Measurements from ENCODE around the gene ZNF544. TPM values are rescaled to one million over a fixed set of nuclear protein-coding genes. Genes with fewer than 3 reads are reported as not detected.

ZNF544 gene
- 10 to 100 TPM; 35.2 to 55.2 (median 53.3) TPM for total RNA-seq

GRCh38 chr19:58228585-58229254 lies at the start of gene ZNF544:
Gene ZNF544, plus strand, starts transcription at chr19:58228914. Its CDS starts 15,110 bp downstream, at chr19:58244024.
- TF ChIP-seq EP300 (IDR thresholded peaks at IDR 0.05) (peak in 1 of 2 donors; percentile 56), CTCF (IDR thresholded peaks at IDR 0.05) (no peak), POLR2A (IDR thresholded peaks at IDR 0.05) (peak in 1 of 2 donors; percentile 25)
- H3K27me3 ChIP-seq = no peaks in the 10 kb centered on the region
- peaks cover 0 to 13% (median 4%) of the 10 kb centered on the region in 4 donors for H3K4me1 ChIP-seq
- WGBS, 2 donors = 1 to 2% methylated on average over 12 to 47 of the region's 62 CpGs
- H3K4me3 ChIP-seq = peak within 1 kb of the TSS; percentile 62 to 81 (median 67)
- peaks cover 0 to 97% (median 16%) of the 10 kb centered on the region in 4 donors for H3K9me3 ChIP-seq
- H3K27ac ChIP-seq = peak within 1 kb of the TSS; percentile 58 to 79 (median 74)
- peak in 1 of 2 donors; percentile 9 for DNase-seq (ENCODE audit: low spot score in 2 of 2)
- H3K36me3 ChIP-seq = peaks cover 0 to 48% (median 8%) of the 10 kb centered on the region in 3 donors

DNA sequence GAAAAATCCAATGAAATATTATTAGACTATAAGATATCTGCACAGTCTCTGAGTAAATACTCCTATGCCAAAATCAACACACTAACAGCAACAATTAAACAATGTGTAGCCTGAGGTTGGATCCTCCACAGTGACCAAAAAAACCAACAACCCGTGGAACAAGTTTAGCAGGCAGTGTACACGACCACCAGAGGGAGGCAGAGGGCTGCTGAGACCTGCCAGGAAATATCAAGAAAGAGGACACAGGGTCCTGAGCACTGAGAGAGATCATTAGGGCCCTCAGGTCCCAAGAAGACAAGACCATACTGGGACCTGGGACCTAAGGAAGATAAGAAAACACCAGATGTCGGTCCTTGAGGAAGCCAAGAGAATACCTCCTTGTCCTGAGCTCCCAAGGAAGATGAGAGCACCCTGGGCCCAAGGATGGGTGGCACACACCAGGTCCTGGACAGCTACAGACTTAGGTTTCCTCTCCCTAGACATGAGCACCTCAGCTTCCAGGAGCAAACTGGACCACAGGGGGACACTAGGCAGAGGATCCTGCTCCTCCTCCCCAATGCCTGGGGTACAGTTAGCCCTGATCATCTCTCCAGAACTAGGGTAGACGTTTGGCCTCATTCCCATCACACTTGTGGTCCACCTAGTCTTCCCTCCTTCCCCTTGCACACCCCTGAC lies 46.7 kb upstream of the ZNF544 start:
- TF ChIP-seq POLR2A (IDR thresholded peaks at IDR 0.05) = no peak
- peak in 1 of 5 experiments; percentile 27 for TF ChIP-seq CTCF (IDR thresholded peaks at IDR 0.05)
- DNase-seq (ENCODE audit: low spot score in 2 of 2) = peak in 1 of 2 donors; percentile 21
- Histone ChIP-seq H3K36me3 (peaks cover 0 to 88% (median 18%) of the 10 kb centered on the region in 3 donors), H3K4me3 (peak overlapping the region; percentile 20 to 99 (median 95)), H3K4me1 (peaks cover 0 to 8% (median 0%) of the 10 kb centered on the region in 4 donors), H3K27ac (peak overlapping the region; percentile 99 to 100 (median 100)), H3K9me3 (peaks cover 17 to 100% (median 57%) of the 10 kb centered on the region in 4 donors), H3K27me3 (no peaks in the 10 kb centered on the region)
- 45 to 53% methylated on average over 4 of the region's 4 CpGs for WGBS, 2 donors

DNA sequence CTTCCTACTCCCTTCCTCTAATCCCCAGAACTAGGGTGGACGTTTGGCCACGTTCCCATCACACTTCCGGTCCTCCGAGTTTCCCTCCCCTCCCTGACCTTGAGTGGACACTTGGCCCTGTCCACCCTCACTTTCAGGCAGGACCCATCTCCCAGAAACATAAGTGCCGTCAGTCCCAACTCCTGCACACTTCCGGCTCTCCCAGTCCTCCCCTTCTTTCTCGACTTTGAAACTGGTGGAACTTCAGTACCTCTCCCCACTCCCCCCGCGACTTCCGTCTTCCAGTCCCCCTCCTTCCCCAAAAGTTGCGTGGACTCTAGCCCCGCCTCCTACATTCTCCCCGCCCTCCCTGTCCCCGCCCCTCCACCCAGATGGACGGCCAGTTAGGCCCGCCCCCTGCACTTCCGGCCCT lies 46.1 kb upstream of the ZNF544 start:
- Histone ChIP-seq H3K27me3 (no peaks in the 10 kb centered on the region), H3K36me3 (peaks cover 2 to 89% (median 23%) of the 10 kb centered on the region in 3 donors), H3K27ac (peak overlapping the region; percentile 99 to 100 (median 100)), H3K4me3 (peak overlapping the region; percentile 92 to 99 (median 95)), H3K4me1 (peaks cover 0 to 8% (median 0%) of the 10 kb centered on the region in 4 donors), H3K9me3 (peaks cover 17 to 100% (median 59%) of the 10 kb centered on the region in 4 donors)
- DNase-seq (ENCODE audit: low spot score in 2 of 2) = no peak
- WGBS, 2 donors = 4% methylated on average over 17 of the region's 17 CpGs
- TF ChIP-seq POLR2A (IDR thresholded peaks at IDR 0.05) (no peak), CTCF (IDR thresholded peaks at IDR 0.05) (no peak), EP300 (IDR thresholded peaks at IDR 0.05) (no peak)

- DNase-seq (ENCODE audit: low spot score in 2 of 2) = peak; percentile 84 to 85
- Histone ChIP-seq H3K27me3 (no peaks in the 10 kb centered on the region), H3K9me3 (peaks cover 17 to 100% (median 59%) of the 10 kb centered on the region in 4 donors), H3K4me3 (peak within 1 kb of the TSS; percentile 92 to 99 (median 95)), H3K27ac (peak within 1 kb of the TSS; percentile 99 to 100 (median 100)), H3K36me3 (peaks cover 8 to 89% (median 29%) of the 10 kb centered on the region in 3 donors), H3K4me1 (peaks cover 0 to 8% (median 0%) of the 10 kb centered on the region in 4 donors)
- TF ChIP-seq EP300 (IDR thresholded peaks at IDR 0.05) (peak in 1 of 2 donors; percentile 90), CTCF (IDR thresholded peaks at IDR 0.05) (peak in 1 of 5 experiments; percentile 34), POLR2A (IDR thresholded peaks at IDR 0.05) (peak; percentile 49 to 85)
- WGBS, 2 donors = 1 to 6% methylated on average over 11 to 28 of the region's 80 CpGs
Observed at GRCh38 chr19:58182989-58183816, 45.5 kb upstream of the ZNF544 start, which contains the start of gene ZNF274. Gene ZNF274, plus strand, starts transcription at chr19:58183061. Its CDS starts 905 bp downstream, at chr19:58183966.
